ENCODE data around the gene ITGB1BP1.

DNA sequence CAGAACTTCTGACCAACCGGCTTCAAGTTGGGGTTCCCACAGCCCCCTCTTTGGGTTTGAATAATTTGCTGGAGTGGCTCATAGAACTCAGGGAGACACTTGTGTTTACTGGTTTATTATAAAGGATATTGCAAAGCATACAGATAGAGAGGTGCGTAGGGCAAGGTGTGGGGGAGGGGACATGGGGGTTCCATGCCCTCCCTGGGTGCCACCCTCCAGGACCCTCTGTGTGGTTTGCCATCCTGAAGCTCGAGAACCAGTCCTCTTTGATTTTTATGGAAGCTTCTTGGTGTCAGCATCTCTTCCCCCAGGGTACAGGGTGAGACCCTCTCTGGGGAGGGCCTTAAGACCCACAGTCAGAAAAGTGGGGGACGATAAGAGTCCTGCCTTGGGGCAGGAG lies 38.8 kb downstream of the ITGB1BP1 start:
- TF ChIP-seq, protein P1, sequence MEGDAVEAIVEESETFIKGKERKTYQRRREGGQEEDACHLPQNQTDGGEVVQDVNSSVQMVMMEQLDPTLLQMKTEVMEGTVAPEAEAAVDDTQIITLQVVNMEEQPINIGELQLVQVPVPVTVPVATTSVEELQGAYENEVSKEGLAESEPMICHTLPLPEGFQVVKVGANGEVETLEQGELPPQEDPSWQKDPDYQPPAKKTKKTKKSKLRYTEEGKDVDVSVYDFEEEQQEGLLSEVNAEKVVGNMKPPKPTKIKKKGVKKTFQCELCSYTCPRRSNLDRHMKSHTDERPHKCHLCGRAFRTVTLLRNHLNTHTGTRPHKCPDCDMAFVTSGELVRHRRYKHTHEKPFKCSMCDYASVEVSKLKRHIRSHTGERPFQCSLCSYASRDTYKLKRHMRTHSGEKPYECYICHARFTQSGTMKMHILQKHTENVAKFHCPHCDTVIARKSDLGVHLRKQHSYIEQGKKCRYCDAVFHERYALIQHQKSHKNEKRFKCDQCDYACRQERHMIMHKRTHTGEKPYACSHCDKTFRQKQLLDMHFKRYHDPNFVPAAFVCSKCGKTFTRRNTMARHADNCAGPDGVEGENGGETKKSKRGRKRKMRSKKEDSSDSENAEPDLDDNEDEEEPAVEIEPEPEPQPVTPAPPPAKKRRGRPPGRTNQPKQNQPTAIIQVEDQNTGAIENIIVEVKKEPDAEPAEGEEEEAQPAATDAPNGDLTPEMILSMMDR (IDR thresholded peaks at IDR 0.05) = no peak
- no peak for TF ChIP-seq POLR2A (IDR thresholded peaks at IDR 0.05)
